Measurements from ENCODE around the gene IDS.

IDS gene

DNA sequence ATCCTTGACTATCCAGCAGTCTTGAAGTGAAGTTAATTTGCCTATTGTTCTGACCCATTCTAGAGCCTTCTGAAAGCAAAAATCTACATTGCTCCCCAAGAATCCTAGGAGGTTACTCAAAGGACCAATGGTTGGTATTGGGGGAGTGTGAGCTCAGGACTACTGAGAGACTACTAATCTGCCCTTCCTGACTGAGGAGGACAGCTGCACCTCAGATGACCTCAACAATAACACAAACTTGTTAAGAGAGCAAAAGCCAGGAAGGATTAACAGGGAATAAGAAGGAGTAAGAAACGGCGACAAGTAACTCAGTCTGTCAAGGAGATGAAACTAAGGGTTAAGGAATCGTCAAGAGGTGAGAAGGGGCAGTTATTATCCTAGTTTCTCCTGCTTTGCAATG is 43.4 kb downstream of the IDS start:
- ATAC-seq, result no peak
- TF ChIP-seq ISL1 (CRISPR knock-in tag; IDR thresholded peaks at IDR 0.05) (no peak), PATZ1 (CRISPR knock-in tag; IDR thresholded peaks at IDR 0.05; ENCODE audit: borderline replicate concordance) (no peak), ESRRG (CRISPR knock-in tag; IDR thresholded peaks at IDR 0.05) (no peak), OSR1 (CRISPR knock-in tag; IDR thresholded peaks at IDR 0.05) (no peak), CSDC2 (CRISPR knock-in tag; IDR thresholded peaks at IDR 0.05) (no peak), PPARA (CRISPR knock-in tag; IDR thresholded peaks at IDR 0.05; ENCODE audit: borderline replicate concordance) (no peak), ZFP30 (CRISPR knock-in tag; IDR thresholded peaks at IDR 0.05) (no peak), ZC3H10 (CRISPR knock-in tag; IDR thresholded peaks at IDR 0.05) (no peak), TCF4 (CRISPR knock-in tag; IDR thresholded peaks at IDR 0.05; ENCODE audit: borderline replicate concordance) (no peak), ARNTL (CRISPR knock-in tag; IDR thresholded peaks at IDR 0.05; ENCODE audit: borderline replicate concordance, low read depth) (no peak), TOX (CRISPR knock-in tag; IDR thresholded peaks at IDR 0.05; ENCODE audit: borderline replicate concordance) (no peak), CSRNP3 (CRISPR knock-in tag; IDR thresholded peaks at IDR 0.05) (no peak)
- TF ChIP-seq, protein P1, sequence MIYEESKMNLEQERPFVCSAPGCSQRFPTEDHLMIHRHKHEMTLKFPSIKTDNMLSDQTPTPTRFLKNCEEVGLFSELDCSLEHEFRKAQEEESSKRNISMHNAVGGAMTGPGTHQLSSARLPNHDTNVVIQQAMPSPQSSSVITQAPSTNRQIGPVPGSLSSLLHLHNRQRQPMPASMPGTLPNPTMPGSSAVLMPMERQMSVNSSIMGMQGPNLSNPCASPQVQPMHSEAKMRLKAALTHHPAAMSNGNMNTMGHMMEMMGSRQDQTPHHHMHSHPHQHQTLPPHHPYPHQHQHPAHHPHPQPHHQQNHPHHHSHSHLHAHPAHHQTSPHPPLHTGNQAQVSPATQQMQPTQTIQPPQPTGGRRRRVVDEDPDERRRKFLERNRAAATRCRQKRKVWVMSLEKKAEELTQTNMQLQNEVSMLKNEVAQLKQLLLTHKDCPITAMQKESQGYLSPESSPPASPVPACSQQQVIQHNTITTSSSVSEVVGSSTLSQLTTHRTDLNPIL (CRISPR knock-in tag; IDR thresholded peaks at IDR 0.05; ENCODE audit: low read depth), result no peak
- TF ChIP-seq, protein P2, sequence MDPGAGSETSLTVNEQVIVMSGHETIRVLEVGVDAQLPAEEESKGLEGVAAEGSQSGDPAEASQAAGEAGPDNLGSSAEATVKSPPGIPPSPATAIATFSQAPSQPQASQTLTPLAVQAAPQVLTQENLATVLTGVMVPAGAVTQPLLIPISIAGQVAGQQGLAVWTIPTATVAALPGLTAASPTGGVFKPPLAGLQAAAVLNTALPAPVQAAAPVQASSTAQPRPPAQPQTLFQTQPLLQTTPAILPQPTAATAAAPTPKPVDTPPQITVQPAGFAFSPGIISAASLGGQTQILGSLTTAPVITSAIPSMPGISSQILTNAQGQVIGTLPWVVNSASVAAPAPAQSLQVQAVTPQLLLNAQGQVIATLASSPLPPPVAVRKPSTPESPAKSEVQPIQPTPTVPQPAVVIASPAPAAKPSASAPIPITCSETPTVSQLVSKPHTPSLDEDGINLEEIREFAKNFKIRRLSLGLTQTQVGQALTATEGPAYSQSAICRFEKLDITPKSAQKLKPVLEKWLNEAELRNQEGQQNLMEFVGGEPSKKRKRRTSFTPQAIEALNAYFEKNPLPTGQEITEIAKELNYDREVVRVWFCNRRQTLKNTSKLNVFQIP (CRISPR knock-in tag; IDR thresholded peaks at IDR 0.05; ENCODE audit: borderline replicate concordance, low read depth), result no peak

- TF ChIP-seq PATZ1 (CRISPR knock-in tag; IDR thresholded peaks at IDR 0.05; ENCODE audit: borderline replicate concordance), result no peak
- TF ChIP-seq ZC3H10 (CRISPR knock-in tag; IDR thresholded peaks at IDR 0.05), result no peak
- no peak for TF ChIP-seq PPARA (CRISPR knock-in tag; IDR thresholded peaks at IDR 0.05; ENCODE audit: borderline replicate concordance)
- no peak for TF ChIP-seq RARB (CRISPR knock-in tag; IDR thresholded peaks at IDR 0.05)
- TF ChIP-seq, protein P1 (CRISPR knock-in tag; IDR thresholded peaks at IDR 0.05; ENCODE audit: low read depth), result no peak
- no peak for TF ChIP-seq BACH2 (CRISPR knock-in tag; IDR thresholded peaks at IDR 0.05; ENCODE audit: borderline replicate concordance)
- TF ChIP-seq ESRRG (CRISPR knock-in tag; IDR thresholded peaks at IDR 0.05), result no peak
- TF ChIP-seq CSDC2 (CRISPR knock-in tag; IDR thresholded peaks at IDR 0.05), result no peak
- no peak for TF ChIP-seq ZFP30 (CRISPR knock-in tag; IDR thresholded peaks at IDR 0.05)
- no peak for TF ChIP-seq ARNTL (CRISPR knock-in tag; IDR thresholded peaks at IDR 0.05; ENCODE audit: borderline replicate concordance, low read depth)
- no peak for ATAC-seq
These were observed 46.5 kb downstream of the IDS start for GRCh38 chrX:149458586-149458985.

DNA sequence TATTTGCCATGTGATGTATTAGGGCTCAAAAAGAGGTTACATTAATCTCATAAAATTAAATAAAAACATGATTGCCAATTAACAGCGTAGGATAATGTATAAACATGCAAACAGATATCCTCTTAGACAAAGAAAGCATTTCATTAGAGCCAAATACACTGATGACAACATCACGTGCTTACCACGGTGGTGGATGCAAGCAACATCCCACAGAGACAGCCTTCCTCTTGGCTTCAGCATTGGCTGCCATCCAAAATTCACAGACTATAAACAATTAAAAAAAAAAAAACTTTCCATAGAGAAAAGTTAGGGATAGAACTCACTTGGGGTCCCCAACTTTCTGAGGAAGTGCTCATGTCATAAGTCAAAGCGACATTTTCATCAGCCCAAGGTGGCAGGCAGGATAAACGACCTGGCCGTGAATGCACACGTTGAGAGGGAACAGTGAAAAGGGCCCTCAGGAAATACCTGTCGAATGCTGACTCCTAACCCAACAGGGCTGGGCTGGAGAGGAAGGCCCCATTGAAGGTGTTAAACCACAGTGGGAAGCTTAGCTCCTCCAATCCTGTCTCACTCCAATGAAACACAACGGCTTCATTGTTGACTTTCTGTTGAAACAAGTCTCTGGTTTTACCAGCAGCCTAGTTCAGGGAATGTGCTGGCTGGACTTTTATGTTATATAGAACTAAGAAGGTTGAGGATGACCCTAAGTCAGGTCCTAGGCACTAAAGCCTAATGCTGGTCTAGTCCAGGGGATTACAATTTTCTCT is 48.4 kb downstream of the IDS start:
- no peak for ATAC-seq
- no peak for TF ChIP-seq SNAI2 (CRISPR knock-in tag; IDR thresholded peaks at IDR 0.05)
- TF ChIP-seq PPARA (CRISPR knock-in tag; IDR thresholded peaks at IDR 0.05; ENCODE audit: borderline replicate concordance), result no peak
- no peak for TF ChIP-seq CSDC2 (CRISPR knock-in tag; IDR thresholded peaks at IDR 0.05)
- no peak for TF ChIP-seq ISL1 (CRISPR knock-in tag; IDR thresholded peaks at IDR 0.05)
- no peak for TF ChIP-seq ZC3H10 (CRISPR knock-in tag; IDR thresholded peaks at IDR 0.05)
- TF ChIP-seq, protein P2 (CRISPR knock-in tag; IDR thresholded peaks at IDR 0.05; ENCODE audit: borderline replicate concordance, low read depth), result no peak
- no peak for TF ChIP-seq ESRRG (CRISPR knock-in tag; IDR thresholded peaks at IDR 0.05)
- TF ChIP-seq ZNF8 (CRISPR knock-in tag; IDR thresholded peaks at IDR 0.05), result no peak
- TF ChIP-seq CSRNP3 (CRISPR knock-in tag; IDR thresholded peaks at IDR 0.05), result no peak
- TF ChIP-seq ZFP30 (CRISPR knock-in tag; IDR thresholded peaks at IDR 0.05), result no peak
